ENCODE results near the gene AIRE.
A peak's percentile ranks its signal among the peaks of the same experiment; 100 is the strongest.

The AIRE gene

DNA sequence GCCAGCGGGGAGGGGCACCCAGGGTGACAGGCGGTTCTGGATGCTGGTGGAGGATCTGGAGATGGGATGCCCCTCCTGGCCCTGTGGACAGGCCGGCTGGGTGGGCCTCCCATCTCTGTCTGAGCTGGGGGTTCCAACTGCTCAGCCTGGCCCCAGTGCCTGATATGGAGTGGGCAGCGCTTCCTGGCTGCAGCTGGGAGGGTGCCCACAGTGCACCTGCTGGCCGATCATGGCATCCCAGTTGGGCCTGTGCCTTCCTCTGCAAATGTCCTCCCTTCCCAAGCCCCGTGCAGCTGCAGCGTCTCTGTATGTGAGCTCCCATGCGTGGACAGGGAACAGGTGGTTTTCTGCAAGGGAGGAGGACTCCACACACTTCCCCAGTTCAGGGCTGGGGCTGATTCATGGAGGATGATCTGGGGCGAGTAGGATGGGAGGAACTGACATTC lies 16.3 kb downstream of the AIRE start:
- no peak for DNase-seq
- no peak for TF ChIP-seq POLR2A (IDR thresholded peaks at IDR 0.05; ENCODE audit: low read length)
- no peak for TF ChIP-seq GATA1 (IDR thresholded peaks at IDR 0.05; ENCODE audit: low read depth, low read length)

DNA sequence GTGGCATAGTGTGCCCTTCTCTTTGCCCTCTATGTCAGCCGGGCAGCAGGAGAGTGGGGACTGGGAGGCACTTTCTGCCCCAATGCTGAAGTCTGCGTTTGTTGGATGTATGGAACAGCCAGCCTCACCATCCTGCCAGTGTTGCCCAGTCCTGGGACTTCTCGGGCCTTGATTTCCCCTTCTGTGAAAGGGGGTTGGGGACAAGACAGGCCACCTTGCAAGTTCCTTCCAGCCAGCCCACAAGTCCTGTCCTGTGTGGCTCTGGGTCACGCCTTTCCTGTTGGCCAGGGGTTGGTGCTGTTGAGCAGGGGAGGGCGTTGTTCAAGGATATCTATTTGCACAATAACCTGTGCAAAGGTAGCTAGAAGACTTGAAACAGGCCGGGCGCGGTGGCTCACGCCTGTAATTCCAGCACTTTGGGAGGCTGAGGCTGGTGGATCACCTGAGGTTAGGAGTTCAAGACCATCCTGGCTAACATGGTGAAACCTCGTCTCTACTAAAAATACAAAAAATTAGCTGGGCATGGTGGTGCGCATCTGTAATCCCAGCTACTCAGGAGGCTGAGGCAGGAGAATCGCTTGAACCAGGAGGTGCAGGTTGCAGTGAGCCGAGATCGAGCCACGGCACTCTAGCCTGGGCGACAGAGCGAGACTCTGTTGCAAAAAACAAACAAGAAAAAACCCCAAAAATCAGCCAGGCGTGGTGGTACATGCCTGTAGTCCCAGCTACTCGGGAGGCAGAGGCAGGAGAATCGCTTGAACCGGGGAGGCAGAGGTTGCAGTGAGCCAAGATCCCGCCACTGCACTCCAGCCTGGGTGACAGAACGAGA lies 17.1 kb downstream of the AIRE start:
- DNase-seq = peak; percentile 20 to 32

DNA sequence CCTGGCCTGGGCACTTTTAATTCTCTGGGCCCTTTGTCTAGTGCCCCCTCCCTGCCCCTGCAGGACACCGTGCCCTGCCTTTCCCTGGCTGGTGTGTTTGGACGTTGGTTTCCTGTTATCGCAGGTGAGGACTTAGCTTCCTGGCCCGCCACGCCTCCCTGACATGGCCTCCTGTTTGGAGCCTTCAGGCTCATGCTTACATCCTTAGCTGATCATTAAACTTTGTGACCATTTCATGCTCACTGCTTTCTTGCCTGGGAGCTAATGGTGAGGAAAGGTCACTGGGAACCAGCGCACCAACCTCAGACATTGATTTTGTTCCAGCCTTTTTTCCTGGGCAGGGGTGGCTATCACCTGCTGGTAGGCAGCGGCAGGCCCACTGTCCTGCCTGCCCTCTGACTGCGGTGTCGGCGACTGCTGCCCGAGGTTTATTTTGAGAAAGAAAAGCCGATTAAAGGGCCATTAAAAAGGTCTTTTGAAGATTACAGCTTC lies 17.9 kb downstream of the AIRE start:
- no peak for TF ChIP-seq GATA1 (IDR thresholded peaks at IDR 0.05; ENCODE audit: low read depth, low read length)
- TF ChIP-seq POLR2A (IDR thresholded peaks at IDR 0.05; ENCODE audit: low read length) = no peak

DNA sequence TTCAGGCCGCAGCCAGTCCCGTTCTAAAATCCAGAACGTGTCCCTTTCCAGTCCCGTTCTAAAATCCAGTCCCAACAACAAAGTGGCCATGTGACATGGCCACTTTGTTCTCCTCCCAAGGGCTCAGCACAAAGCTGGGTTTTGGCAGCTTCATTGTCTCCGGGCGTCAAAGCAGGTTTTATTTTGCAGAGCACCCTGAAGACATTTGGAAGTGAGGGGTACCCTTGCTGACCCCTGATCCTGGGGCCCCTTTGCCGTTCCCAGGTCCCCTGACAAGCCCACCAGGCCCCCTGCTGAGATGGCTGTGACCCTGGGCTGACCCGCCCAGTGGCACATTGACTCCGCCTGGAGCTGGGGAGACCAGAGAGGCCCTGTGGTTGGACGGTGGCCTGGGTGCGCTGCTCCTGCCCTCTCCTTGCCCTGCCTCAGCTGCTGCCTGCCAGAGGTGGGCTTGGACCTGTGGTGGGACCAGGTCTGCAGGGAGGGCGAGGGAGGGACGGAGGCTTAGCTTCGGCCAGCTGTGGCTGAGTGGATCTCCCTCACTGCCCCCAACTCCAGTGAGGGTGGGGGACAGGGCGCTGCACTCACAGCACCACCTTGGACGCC lies 18.4 kb downstream of the AIRE start:
- TF ChIP-seq POLR2A (IDR thresholded peaks at IDR 0.05; ENCODE audit: low read length) (no peak), GATA1 (IDR thresholded peaks at IDR 0.05; ENCODE audit: low read depth, low read length) (no peak)
- no peak for DNase-seq

More for the DNA sequence above, 17.9 kb downstream of the AIRE start:
- no peak for DNase-seq

DNA sequence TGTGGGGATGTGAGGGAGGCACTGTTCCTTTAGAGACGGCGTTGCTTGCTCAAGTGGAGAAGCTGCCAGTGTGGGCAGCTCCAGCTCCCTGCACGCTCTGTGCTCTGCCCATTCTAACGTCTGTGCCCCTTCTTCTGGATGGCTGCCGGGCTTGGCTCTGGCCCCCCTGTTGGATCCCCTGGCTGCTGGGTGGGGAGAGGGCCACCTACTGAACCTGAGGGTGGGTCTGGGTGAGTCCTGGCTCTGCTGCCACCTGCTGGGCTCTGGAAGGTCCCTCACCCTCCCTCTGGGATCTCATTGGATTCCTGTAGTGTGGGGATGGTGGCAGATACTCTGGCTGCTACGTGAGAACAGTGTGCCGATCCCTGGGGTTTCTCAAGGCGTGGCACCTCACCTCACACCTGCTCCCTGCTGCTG lies 19.2 kb downstream of the AIRE start:
- TF ChIP-seq GATA1 (IDR thresholded peaks at IDR 0.05; ENCODE audit: low read depth, low read length) (no peak), POLR2A (IDR thresholded peaks at IDR 0.05; ENCODE audit: low read length) (no peak)
- DNase-seq = peak; percentile 33 to 53

DNA sequence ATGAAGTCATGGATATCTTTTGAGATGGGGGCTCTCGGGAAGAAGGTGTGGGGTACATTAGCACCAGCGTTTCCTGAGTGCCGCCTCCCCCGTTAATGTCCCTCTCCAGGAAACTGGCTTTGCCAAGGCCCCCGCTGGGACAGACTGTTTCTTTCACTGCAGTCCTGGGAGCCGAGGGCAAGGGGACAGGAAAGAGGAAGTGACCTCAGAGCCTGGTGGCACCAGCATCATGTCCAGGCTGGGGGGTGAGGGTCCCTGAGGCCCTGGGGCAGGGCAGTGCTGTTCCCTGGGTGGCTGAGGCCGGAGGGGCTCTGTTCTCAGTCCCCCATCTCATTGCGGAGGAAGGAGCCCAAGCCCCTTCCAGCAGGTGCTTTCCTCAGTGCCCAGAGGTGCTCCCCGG lies 20.0 kb downstream of the AIRE start:
- DNase-seq = no peak
- TF ChIP-seq POLR2A (IDR thresholded peaks at IDR 0.05; ENCODE audit: low read length) = no peak
- TF ChIP-seq GATA1 (IDR thresholded peaks at IDR 0.05; ENCODE audit: low read depth, low read length) = no peak

DNA sequence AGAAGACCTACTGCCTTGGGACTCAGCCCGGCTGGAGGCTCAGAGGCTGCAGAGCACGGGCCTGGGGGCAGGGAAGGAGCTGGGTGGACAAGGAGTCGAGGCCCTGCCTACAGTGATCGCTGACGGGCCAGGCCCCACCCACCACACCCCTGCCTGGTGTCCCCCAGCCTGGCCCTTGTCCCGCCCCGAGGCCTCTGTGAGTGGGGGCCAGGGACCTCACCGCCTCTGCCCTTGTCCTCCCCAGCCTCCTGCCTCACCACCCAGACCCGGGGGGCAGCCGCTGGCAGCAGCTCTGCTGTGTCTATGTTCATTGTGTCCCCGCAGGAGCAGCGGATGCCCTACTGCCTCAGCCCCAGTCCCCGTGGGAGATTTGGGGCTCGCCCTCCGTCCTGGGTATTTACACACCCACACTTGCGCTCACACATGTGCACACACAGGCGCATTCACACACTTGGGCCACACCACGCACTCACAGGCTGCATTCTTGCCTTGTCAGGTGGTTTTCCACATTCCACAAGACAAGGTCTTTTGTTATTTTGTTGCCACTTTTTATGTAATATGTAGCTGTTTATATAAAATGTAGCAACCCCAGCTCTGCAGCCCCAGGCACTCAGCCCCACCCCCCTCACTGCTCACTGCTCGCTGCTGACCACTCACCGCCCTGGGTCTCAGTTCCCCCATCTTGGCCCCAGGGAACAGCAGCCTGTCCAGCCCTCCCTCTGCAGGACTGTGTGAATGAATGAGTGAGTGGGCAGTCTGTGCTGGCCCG lies 21.4 kb downstream of the AIRE start:
- TF ChIP-seq POLR2A (IDR thresholded peaks at IDR 0.05; ENCODE audit: low read length) (no peak), GATA1 (IDR thresholded peaks at IDR 0.05; ENCODE audit: low read depth, low read length) (no peak)

DNA sequence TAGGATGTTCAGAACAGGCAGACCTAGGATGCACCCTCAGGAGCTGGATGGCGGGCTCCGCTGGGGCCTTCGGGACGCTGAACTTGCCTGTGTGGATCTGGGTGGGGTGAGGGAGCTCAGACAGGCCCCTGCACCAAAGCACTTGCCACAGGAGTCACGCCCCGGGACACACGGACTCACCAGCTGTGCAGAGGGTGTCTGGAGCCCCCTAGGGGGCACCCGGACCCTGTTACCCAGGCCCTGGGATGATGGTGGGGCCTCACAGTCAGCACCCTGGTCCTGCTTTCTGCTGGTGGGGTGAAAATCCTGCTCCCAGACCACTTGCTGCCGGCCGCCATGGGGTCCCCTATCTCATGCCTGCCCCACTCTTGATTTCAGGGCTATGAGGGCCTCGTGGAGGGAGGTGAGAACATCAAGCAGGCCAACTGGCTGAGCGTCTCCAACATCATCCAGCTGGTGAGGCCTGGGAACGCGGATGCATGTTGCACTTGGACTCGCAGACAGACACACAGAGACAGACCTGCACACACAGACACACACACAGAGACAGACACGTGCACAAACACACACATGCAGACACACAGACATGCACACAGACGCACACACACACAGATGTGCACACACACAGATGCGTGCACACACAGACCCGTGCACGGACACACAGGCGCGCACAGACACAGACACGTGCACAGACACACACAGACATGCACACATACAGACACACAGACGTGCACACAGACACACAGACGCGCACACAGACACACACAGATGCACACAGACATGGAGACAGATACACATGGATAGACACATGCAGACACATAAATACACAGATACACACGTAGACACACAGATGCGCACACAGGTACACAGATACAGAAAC lies 25.2 kb downstream of the AIRE start:
- TF ChIP-seq GATA1 (IDR thresholded peaks at IDR 0.05; ENCODE audit: low read depth, low read length) = no peak
- TF ChIP-seq POLR2A (IDR thresholded peaks at IDR 0.05; ENCODE audit: low read length) = no peak
- DNase-seq = no peak

More for the DNA sequence above, 21.4 kb downstream of the AIRE start:
- DNase-seq = no peak

DNA sequence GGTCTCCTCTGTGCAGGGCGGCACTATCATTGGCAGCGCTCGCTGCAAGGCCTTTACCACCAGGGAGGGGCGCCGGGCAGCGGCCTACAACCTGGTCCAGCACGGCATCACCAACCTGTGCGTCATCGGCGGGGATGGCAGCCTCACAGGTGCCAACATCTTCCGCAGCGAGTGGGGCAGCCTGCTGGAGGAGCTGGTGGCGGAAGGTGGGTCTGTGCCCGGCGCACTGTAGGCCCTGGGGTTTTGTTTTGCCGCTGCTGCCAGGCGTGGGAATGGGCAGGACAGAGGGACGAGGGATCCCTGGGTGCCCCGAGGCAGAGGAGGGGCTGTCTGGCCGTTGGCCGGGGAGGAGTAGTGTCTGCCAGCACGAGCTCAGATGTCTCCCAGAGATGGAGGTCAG lies 26.4 kb downstream of the AIRE start:
- no peak for DNase-seq
- TF ChIP-seq GATA1 (IDR thresholded peaks at IDR 0.05; ENCODE audit: low read depth, low read length) (no peak), POLR2A (IDR thresholded peaks at IDR 0.05; ENCODE audit: low read length) (no peak)

DNA sequence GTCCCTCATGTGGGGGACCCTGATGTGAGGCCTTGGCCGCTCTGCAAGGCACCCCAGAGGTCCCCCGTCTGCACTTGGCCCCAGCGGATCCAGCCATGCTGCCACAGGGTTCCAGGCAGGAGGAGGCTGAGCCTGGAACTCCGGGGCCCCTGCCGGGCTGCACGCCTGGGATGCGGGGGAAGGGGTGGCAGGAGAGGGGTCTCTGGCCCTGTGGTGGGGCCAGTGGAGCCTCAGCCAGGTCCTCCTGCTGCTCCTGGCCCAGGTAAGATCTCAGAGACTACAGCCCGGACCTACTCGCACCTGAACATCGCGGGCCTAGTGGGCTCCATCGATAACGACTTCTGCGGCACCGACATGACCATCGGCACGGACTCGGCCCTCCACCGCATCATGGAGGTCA lies 27.0 kb downstream of the AIRE start:
- TF ChIP-seq GATA1 (IDR thresholded peaks at IDR 0.05; ENCODE audit: low read depth, low read length) (no peak), POLR2A (IDR thresholded peaks at IDR 0.05; ENCODE audit: low read length) (no peak)
- DNase-seq = no peak

DNA sequence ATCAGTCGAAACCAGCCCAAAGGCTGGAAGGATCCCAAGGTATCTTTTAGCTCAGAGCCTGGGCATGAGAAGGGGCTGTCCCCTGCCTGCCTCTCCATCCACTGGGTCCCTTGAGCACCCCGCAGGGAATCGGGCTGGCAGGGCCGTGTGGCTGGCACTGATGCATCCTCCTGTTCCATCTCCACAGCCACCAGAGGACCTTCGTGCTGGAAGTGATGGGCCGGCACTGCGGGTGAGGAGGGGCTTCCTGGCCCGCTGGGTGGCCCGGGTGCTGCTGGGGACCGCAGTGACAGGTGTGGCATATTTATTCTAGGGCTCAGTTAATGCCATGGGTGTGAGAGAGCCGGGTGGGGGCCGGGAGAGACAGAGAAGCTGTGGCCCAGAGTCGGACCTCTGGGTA lies 27.8 kb downstream of the AIRE start:
- no peak for TF ChIP-seq GATA1 (IDR thresholded peaks at IDR 0.05; ENCODE audit: low read depth, low read length)
- no peak for TF ChIP-seq POLR2A (IDR thresholded peaks at IDR 0.05; ENCODE audit: low read length)
- DNase-seq = no peak

DNA sequence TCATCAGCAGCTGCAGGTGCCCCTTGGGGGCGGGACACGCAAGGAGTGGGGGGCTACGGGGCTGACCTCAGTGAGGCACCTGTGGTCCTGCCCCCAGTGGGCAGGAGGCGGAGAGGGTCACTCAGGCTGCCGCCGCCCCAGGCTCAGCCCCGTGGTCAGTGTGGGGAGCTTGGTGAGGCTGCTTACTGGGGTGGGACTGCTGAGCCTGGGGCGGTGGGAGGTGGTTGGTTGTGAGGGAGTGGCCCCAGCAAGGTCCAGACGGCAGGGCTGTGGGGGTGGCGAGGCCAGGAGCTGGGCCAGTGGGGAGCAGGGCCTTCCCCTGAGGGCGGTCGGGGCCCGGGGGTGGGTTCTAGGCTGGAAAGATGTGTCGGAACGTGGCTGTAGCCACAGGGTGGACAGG lies 28.5 kb downstream of the AIRE start:
- no peak for DNase-seq
- TF ChIP-seq GATA1 (IDR thresholded peaks at IDR 0.05; ENCODE audit: low read depth, low read length) (no peak), POLR2A (IDR thresholded peaks at IDR 0.05; ENCODE audit: low read length) (no peak)

DNA sequence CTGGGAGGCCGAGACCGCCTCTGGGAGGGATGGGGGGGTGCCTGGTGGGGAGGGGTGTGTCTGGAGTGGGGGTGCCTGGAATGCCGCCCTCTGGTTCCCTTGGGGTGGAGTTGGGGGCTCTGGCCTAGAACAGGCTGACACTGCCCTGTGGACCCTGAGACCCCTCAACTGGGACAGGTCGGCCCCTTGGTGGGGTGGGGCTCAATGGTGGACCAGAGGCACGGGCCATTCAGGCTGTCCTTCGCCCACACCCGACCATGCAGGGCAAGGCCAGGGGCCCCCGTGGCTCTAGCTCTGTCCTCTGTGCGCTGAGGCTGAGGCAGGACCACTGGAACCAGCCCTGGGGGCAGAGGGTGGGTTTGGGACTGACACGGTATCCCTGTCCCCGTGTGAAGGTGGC lies 28.9 kb downstream of the AIRE start:
- DNase-seq = no peak
- no peak for TF ChIP-seq POLR2A (IDR thresholded peaks at IDR 0.05; ENCODE audit: low read length)
- TF ChIP-seq GATA1 (IDR thresholded peaks at IDR 0.05; ENCODE audit: low read depth, low read length) = no peak
